Measurements from ENCODE around the gene RPL27A.

Gene RPL27A

DNA sequence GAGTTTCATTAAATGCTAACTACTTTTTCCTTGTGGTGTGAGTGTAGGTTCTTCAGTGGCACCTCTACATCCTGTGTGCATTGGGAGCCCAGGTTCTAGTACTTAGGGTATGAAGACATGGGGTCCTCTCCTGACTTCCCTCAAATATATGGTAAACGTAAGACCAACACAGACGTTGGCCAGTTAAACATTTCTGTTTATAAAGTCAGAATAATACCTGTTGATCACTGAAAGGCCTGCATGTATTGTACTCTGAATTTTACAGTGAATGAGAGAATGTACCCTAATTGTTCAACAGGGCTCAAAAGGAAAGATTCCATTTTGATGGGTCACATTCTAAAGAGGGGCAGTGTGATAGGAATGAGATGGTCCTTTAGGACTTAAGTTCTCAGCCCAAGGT, 3.2 kb downstream of the RPL27A start:
- peak overlapping the region; percentile 99 for H3K27ac Mint-ChIP-seq
- peak overlapping the region; percentile 98 for H3K4me3 Mint-ChIP-seq
- H3K36me3 Mint-ChIP-seq: peaks cover 44% of the 10 kb centered on the region

DNA sequence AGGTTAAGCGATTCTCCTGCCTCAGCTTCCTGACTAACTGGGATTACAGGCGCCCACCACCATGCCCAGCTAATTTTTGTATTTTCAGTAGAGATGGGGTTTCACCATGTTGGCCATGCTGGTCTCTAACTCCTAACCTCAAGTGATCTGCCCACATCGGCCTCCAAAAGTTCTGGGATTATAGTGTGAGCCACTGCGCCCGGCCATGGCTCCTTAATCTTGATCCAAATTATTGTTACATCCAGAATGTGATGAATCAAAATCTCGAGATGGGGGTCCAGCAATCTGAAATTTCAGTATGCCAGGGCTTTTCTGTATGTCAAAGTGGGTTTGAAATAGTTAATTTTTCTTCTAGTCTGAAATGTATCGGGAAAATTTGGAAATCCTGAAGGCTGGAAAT, 3.7 kb downstream of the RPL27A start:
- Mint-ChIP-seq H3K4me1 (ENCODE audit: low read depth) (peaks cover 58% of the 10 kb centered on the region), H3K27ac (peak overlapping the region; percentile 93), H3K4me3 (peak overlapping the region; percentile 98), H3K27me3 (no peaks in the 10 kb centered on the region), H3K9me3 (ENCODE audit: low read depth) (no peaks in the 10 kb centered on the region), H3K36me3 (peaks cover 43% of the 10 kb centered on the region)

More for the DNA sequence above, 3.2 kb downstream of the RPL27A start:
- Mint-ChIP-seq H3K4me1 (ENCODE audit: low read depth) (peaks cover 59% of the 10 kb centered on the region), H3K27me3 (no peaks in the 10 kb centered on the region), H3K9me3 (ENCODE audit: low read depth) (no peaks in the 10 kb centered on the region)

- peak overlapping the region; percentile 93 for H3K27ac Mint-ChIP-seq
- peaks cover 43% of the 10 kb centered on the region for H3K36me3 Mint-ChIP-seq
- peaks cover 49% of the 10 kb centered on the region for H3K4me1 Mint-ChIP-seq (ENCODE audit: low read depth)
- H3K4me3 Mint-ChIP-seq: peak overlapping the region; percentile 98
- no peaks in the 10 kb centered on the region for H3K9me3 Mint-ChIP-seq (ENCODE audit: low read depth)
- H3K27me3 Mint-ChIP-seq: no peaks in the 10 kb centered on the region
These were observed 6.1 kb downstream of the RPL27A start for GRCh38 chr11:8688414-8689362.

GRCh38 chr11:8689726-8690255, 7.2 kb downstream of the RPL27A start:
- Mint-ChIP-seq H3K27ac (peak overlapping the region; percentile 52), H3K4me1 (ENCODE audit: low read depth) (peaks cover 41% of the 10 kb centered on the region), H3K9me3 (ENCODE audit: low read depth) (no peaks in the 10 kb centered on the region), H3K27me3 (no peaks in the 10 kb centered on the region), H3K4me3 (peak overlapping the region; percentile 98), H3K36me3 (peaks cover 40% of the 10 kb centered on the region)

DNA sequence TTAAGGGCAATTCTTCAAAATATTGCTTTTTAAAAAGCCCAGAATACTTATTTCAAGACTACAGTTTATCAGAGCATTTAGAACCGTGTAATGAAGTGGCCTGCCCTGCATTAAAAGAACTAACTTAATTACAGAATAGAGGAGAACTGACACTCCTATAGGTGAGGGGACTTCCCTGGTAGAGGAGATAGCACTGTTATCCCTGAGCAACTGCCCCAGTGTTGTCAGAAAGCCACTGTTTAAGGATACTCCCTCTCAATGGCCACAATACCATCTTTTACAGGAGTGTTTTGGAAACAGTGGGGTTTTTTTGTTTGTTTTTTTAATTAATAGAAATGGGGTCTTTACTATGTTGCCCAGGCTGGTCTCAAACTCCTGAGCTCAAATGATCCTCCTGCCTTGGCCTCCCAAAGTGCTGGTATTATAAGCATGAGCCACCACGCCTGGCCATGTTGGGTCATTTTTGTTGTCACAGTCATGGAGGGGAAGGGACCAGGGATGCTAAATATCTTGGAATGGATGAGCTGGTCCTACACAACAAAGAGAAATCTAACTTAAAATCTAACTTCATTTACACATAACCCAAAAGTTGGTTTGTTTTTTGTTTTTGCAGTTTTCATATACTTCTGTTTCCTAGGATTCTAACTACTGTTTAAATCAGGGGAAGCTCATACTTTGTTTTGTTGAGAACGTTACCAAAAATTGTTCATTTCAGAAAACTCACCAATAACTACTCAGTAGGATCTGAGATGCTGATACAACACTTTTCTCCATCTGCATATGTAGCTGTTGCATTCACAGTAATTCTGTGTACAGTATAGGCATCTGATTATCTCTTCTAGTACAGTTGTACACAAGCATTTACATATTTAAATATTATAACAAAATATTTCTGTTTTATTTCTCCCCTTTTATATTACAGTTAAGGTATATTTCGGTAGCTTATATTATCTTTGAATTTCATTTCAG, 8.1 kb downstream of the RPL27A start:
- Mint-ChIP-seq H3K4me3 (peak overlapping the region; percentile 98), H3K4me1 (ENCODE audit: low read depth) (peaks cover 32% of the 10 kb centered on the region), H3K27me3 (no peaks in the 10 kb centered on the region), H3K9me3 (ENCODE audit: low read depth) (no peaks in the 10 kb centered on the region), H3K27ac (peak overlapping the region; percentile 51), H3K36me3 (peaks cover 35% of the 10 kb centered on the region)

GRCh38 chr11:8691601-8692000, 9.0 kb downstream of the RPL27A start:
- H3K36me3 Mint-ChIP-seq: peaks cover 32% of the 10 kb centered on the region

GRCh38 chr11:8692417-8692816, 9.8 kb downstream of the RPL27A start:
- H3K27ac Mint-ChIP-seq: no peak overlapping the region
- H3K4me3 Mint-ChIP-seq: no peak overlapping the region
- no peaks in the 10 kb centered on the region for H3K9me3 Mint-ChIP-seq (ENCODE audit: low read depth)
- H3K27me3 Mint-ChIP-seq: no peaks in the 10 kb centered on the region
- H3K36me3 Mint-ChIP-seq: peaks cover 28% of the 10 kb centered on the region
- peaks cover 23% of the 10 kb centered on the region for H3K4me1 Mint-ChIP-seq (ENCODE audit: low read depth)

More at GRCh38 chr11:8691601-8692000, 9.0 kb downstream of the RPL27A start:
- Mint-ChIP-seq H3K4me1 (ENCODE audit: low read depth) (peaks cover 28% of the 10 kb centered on the region), H3K9me3 (ENCODE audit: low read depth) (no peaks in the 10 kb centered on the region), H3K4me3 (no peak overlapping the region), H3K27me3 (no peaks in the 10 kb centered on the region), H3K27ac (no peak overlapping the region)

DNA sequence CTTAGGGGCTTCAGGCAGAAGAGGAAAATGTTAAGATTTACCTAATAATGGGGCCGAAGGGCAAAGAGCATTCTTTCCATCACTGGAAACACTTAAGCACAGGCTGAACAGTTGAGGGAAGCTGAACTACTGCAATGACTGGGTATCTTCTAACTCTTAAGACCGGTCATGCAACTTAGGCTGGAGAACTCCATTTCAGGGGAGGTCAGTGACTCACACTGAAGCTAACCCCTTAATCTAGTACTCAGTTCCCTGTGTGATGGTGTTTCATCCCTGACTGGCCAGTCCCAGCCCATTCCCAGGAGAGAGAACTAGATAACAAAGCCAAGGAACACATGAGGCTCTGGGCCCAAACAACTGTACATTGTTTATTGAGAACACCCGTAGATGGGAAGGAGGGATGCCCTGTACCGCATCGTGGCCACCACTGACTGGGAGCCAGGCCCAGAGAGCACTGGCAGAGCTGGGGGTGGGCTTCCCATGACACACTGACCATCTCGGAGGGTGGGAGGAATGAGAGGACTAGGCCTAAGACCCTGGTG, 10.5 kb downstream of the RPL27A start:
- H3K27me3 Mint-ChIP-seq: no peaks in the 10 kb centered on the region
- peaks cover 19% of the 10 kb centered on the region for H3K4me1 Mint-ChIP-seq (ENCODE audit: low read depth)
- H3K27ac Mint-ChIP-seq: no peak overlapping the region
- H3K36me3 Mint-ChIP-seq: peaks cover 25% of the 10 kb centered on the region
- H3K4me3 Mint-ChIP-seq: no peak overlapping the region
- H3K9me3 Mint-ChIP-seq (ENCODE audit: low read depth): no peaks in the 10 kb centered on the region

DNA sequence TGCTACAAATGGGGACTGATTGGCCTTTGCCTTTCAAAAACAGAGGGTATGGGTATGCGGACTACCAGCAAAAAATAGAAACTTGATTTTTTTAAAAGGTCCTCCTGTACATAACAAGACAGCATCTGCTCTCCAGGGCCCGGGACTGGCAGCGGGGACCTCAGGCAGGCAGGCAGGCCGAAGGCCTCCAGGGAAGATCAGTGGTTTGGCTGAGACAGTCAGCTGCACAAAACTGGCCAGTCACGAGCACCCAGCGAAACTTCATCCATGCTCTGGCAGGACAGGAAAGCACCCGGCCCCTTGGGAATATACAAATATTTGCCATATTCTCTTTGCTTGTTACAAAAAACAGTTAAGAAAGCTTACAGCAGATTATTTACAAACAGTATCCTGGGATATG, 11.0 kb downstream of the RPL27A start:
- Mint-ChIP-seq H3K36me3 (peaks cover 25% of the 10 kb centered on the region), H3K4me3 (no peak overlapping the region), H3K27ac (no peak overlapping the region), H3K27me3 (no peaks in the 10 kb centered on the region), H3K9me3 (ENCODE audit: low read depth) (no peaks in the 10 kb centered on the region), H3K4me1 (ENCODE audit: low read depth) (peaks cover 14% of the 10 kb centered on the region)

- Mint-ChIP-seq H3K4me1 (ENCODE audit: low read depth) (peaks cover 10% of the 10 kb centered on the region), H3K36me3 (peaks cover 24% of the 10 kb centered on the region), H3K4me3 (no peak overlapping the region), H3K9me3 (ENCODE audit: low read depth) (no peaks in the 10 kb centered on the region), H3K27me3 (no peaks in the 10 kb centered on the region), H3K27ac (no peak overlapping the region)
These were observed 11.5 kb downstream of the RPL27A start for GRCh38 chr11:8694137-8694536.

DNA sequence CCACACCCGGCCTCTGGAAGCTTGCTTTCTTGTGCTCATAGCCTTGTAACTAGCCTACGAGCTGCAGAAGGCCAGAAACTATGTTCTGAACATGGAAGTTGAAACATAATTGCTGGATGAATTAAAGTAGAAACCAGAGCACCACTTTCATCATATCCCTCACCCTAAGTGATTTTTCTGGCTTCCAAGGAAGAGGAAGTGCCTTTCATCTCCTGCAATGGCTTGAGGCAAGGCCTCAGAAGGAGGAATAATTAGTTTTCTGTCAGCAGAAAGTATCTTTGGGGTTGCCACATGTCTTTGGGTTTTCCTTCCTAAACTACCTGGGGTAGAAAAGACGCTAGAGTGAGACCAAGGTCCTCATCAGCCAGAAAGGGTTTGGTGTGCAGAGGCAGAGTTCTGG, 14.5 kb downstream of the RPL27A start:
- Mint-ChIP-seq H3K4me3 (no peak overlapping the region), H3K9me3 (ENCODE audit: low read depth) (no peaks in the 10 kb centered on the region)

GRCh38 chr11:8698379-8698851, 15.8 kb downstream of the RPL27A start:
- Mint-ChIP-seq H3K4me3 (no peak overlapping the region), H3K27ac (no peak overlapping the region), H3K27me3 (no peaks in the 10 kb centered on the region), H3K36me3 (peaks cover 13% of the 10 kb centered on the region), H3K4me1 (ENCODE audit: low read depth) (no peaks in the 10 kb centered on the region), H3K9me3 (ENCODE audit: low read depth) (no peaks in the 10 kb centered on the region)

More for the DNA sequence above, 14.5 kb downstream of the RPL27A start:
- no peaks in the 10 kb centered on the region for H3K27me3 Mint-ChIP-seq
- H3K36me3 Mint-ChIP-seq: peaks cover 17% of the 10 kb centered on the region
- no peak overlapping the region for H3K27ac Mint-ChIP-seq
- H3K4me1 Mint-ChIP-seq (ENCODE audit: low read depth): no peaks in the 10 kb centered on the region

DNA sequence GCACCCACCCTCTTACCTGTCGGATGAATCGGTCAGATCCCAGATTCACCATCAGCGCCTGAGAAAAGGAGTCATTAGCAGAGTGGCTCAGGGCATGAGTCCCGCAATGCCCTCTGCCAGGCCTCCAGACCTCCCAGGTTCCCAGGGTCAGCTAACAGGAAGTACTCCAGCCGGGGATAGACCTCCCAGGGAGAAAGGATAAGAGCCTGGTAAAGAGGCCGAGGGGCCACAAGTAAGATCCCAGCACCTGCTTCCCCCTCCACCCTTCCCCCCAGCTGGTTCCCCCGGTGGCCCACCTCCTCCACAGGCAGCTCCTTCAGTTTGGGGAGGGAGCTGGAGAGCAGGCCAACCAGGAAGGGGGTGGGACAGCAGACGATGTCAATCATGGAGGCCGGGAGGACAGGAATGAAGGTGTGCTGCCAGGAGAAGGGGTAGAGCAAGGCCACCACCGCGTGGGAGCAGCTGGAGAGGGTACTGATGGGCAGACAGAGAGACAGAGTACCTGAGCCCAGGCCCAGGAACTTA, 16.4 kb downstream of the RPL27A start:
- Mint-ChIP-seq H3K27ac (no peak overlapping the region), H3K9me3 (ENCODE audit: low read depth) (no peaks in the 10 kb centered on the region), H3K27me3 (no peaks in the 10 kb centered on the region), H3K36me3 (peaks cover 13% of the 10 kb centered on the region), H3K4me1 (ENCODE audit: low read depth) (no peaks in the 10 kb centered on the region), H3K4me3 (no peak overlapping the region)

DNA sequence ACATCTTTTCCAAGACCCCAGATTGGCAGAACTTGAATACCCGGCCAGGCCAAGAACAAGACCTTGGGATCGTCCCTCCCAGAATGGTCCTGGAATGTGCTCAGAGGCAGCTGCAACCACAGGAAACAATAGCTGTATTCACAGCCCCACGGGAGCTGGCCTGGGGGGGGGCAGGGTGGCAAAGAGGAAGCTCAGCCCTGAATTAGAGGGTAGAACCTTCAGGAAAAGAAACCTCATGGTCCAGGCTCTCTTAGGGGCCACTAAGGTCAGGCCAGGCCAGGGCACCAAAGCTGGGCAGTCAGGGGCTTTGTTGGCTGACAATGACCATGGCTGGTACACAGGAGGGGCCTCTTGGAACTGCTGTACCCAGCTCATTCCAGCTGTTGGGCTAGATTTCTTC, 17.3 kb downstream of the RPL27A start:
- Mint-ChIP-seq H3K4me1 (ENCODE audit: low read depth) (no peaks in the 10 kb centered on the region), H3K4me3 (no peak overlapping the region), H3K36me3 (peaks cover 6% of the 10 kb centered on the region), H3K27me3 (no peaks in the 10 kb centered on the region), H3K27ac (no peak overlapping the region), H3K9me3 (ENCODE audit: low read depth) (no peaks in the 10 kb centered on the region)

All from activated naive CD8-positive, alpha-beta T cell (primary cell).